Prostate gland (tissue), 2 donors: ENCODE measurements around the gene SPON1.

Experiments used
- CTCF ChIP-seq, 4 experiments: fragments of 200-600 bp in 2 of 4; fragments of 450-650 bp in 2 of 4; sonication (generic) in 2 of 4; IDR thresholded peaks; 1 replicate in 3 of 4; 2 replicates in 1 of 4; pipeline ENCODE4 v1.5.1; 2016 to 2019; ENCODE audit warnings: antibody characterized with exemption in 4 of 4, mild to moderate bottlenecking in 2 of 4, moderate library complexity in 2 of 4
- POLR2A ChIP-seq: fragments of 450-650 bp; IDR thresholded peaks from one replicate; pipeline ENCODE4 v1.6.1; 2016; ENCODE audit warnings: antibody characterized with exemption, mild to moderate bottlenecking

- TF ChIP-seq CTCF (IDR thresholded peaks at IDR 0.05) (no peak), POLR2A (no peak)
Measured at GRCh38 chr11:14240221-14240620, 277.7 kb downstream of the SPON1 start.
